HG02571 (cell line): ENCODE data around the gene CLIC5.
A peak's percentile ranks its signal among the peaks of the same experiment; 100 is the strongest.
"Not testable (repeated sequence)": the region's sequence is repeated elsewhere in the genome, so short reads cannot be mapped to it uniquely, and the experiment has no call there.

Experiments
- ATAC-seq: cut with Tn5 transposase; IDR thresholded peaks from one replicate; pipeline ENCODE4 v1.9.1; 2021; ENCODE audit warnings: mild to moderate bottlenecking, moderate library complexity; ENCODE audit not compliant: unreplicated experiment

Gene CLIC5

GRCh38 chr6:45929421-45930361, 86.0 kb downstream of the CLIC5 start:
- no peak for ATAC-seq

GRCh38 chr6:45928721-45929305, 86.8 kb downstream of the CLIC5 start:
- no peak for ATAC-seq

GRCh38 chr6:45927421-45928320, 88.0 kb downstream of the CLIC5 start:
- no peak for ATAC-seq

- ATAC-seq: not testable (repeated sequence)
Observed at GRCh38 chr6:45926423-45926822, 89.2 kb downstream of the CLIC5 start.

GRCh38 chr6:45924763-45925342, 90.8 kb downstream of the CLIC5 start:
- ATAC-seq: no peak

- peak; percentile 69 for ATAC-seq
Observed at GRCh38 chr6:45923831-45924391, 91.7 kb downstream of the CLIC5 start.

- ATAC-seq: no peak
Observed at GRCh38 chr6:45922728-45923351, 92.8 kb downstream of the CLIC5 start.

GRCh38 chr6:45921691-45922281, 93.9 kb downstream of the CLIC5 start:
- no peak for ATAC-seq

GRCh38 chr6:45920819-45921511, 94.7 kb downstream of the CLIC5 start:
- ATAC-seq: peak; percentile 51

- no peak for ATAC-seq
Observed at GRCh38 chr6:45917439-45917838, 98.2 kb downstream of the CLIC5 start.

GRCh38 chr6:45916692-45917091, 99.0 kb downstream of the CLIC5 start:
- no peak for ATAC-seq

- ATAC-seq: no peak
Observed at GRCh38 chr6:45915780-45916468, 99.7 kb downstream of the CLIC5 start.

GRCh38 chr6:45911691-45912090, 104.0 kb downstream of the CLIC5 start:
- no peak for ATAC-seq

- ATAC-seq: no peak
Observed at GRCh38 chr6:45903959-45904358, 111.7 kb downstream of the CLIC5 start.

GRCh38 chr6:45902984-45903383, 112.7 kb downstream of the CLIC5 start:
- no peak for ATAC-seq

- ATAC-seq: no peak
Observed at GRCh38 chr6:45901767-45902650, 113.7 kb downstream of the CLIC5 start.
